Prostate gland (tissue), 2 donors: ENCODE measurements around the gene HIVEP3. TPM values are rescaled to one million over a fixed set of nuclear protein-coding genes. Genes with fewer than 3 reads are reported as not detected.

Experiments
- DNase-seq: peaks from one replicate; pipeline ENCODE4 v3.0.0-alpha.2; 2019; ENCODE audit warnings: low spot score
- H3K27ac ChIP-seq, 2 donors: fragments of 200-600 bp; sonication (generic); 2 replicates each; pipeline ENCODE4 v1.5.1; 2017 to 2019
- H3K27me3 ChIP-seq: fragments of 200-600 bp; sonication (generic); replicated peaks from 2 replicates; pipeline ENCODE4 v1.5.1; 2019; ENCODE audit not compliant: insufficient read depth
- H3K36me3 ChIP-seq, 2 donors: fragments of 200-600 bp; sonication (generic); 1 replicate in 1 of 2; 2 replicates in 1 of 2; pipeline versions ENCODE4 v1.5.1 to v1.8.1; 2017 to 2019
- H3K4me1 ChIP-seq: fragments of 200-600 bp; sonication (generic); replicated peaks from 2 replicates; pipeline ENCODE4 v1.5.1; 2019
- H3K4me3 ChIP-seq, 2 donors: fragments of 200-600 bp; sonication (generic); 2 replicates each; pipeline ENCODE4 v1.5.1; 2017 to 2019
- H3K9me3 ChIP-seq: fragments of 200-600 bp; sonication (generic); 2 replicates; pipeline ENCODE4 v1.5.1; 2017
- POLR2A ChIP-seq: fragments of 450-650 bp; IDR thresholded peaks from one replicate; pipeline ENCODE4 v1.6.1; 2016; ENCODE audit warnings: antibody characterized with exemption, mild to moderate bottlenecking
- POLR2AphosphoS5 ChIP-seq: sonication (generic); formaldehyde crosslinking; IDR thresholded peaks from one replicate; pipeline ENCODE4 v1.6.1; 2017; ENCODE audit warnings: antibody characterized with exemption
- WGBS: methylation state at CpG from one replicate; pipeline ENCODE4 v1.1.5; 2018; 5-methylcytosine and 5-hydroxymethylcytosine counted together
- intact Hi-C: fragments of 100-400 bp; cut with DNase I; formaldehyde crosslinking; loops from one replicate; pipeline ENCODE4 v1.14.2; 2022
- total RNA-seq, 2 donors: library from RNA; depleted of rRNA; stranded (reverse); fragments of >200 nt; gene quantifications; one replicate each; pipeline ENCODE4 v1.1.0, GENCODE V29; 2016
- TF ChIP-seq, protein P1 (sequence below), 4 experiments: fragments of 200-600 bp in 2 of 4; fragments of 450-650 bp in 2 of 4; sonication (generic) in 2 of 4; IDR thresholded peaks; 1 replicate in 3 of 4; 2 replicates in 1 of 4; pipeline ENCODE4 v1.5.1; 2016 to 2019; ENCODE audit warnings: antibody characterized with exemption in 4 of 4, mild to moderate bottlenecking in 2 of 4, moderate library complexity in 2 of 4

The HIVEP3 gene
- total RNA-seq, 2 donors from 2014 or later = 9.3 to 11.2 TPM

DNA sequence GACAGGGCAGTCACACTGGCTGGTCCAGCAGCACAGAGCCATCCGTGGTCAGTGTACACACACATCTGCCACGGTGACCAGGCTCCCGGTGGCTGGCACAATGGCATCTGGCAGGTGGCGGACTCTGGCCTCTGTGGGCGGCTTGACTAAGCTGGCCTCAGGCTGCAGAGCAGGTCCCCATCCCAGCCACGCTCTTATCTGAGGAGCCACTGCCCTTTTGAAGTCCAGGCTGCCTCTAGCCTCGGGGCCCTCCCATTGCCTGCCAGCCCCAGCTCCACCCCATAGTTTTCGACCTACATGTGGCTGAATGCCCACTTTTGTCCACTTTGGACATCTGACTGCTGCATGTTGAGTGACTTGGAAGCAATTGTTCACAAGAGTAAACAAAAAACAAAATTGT is 404.3 kb downstream of the HIVEP3 start:
- Histone ChIP-seq H3K4me1 (no peaks in the 10 kb centered on the region), H3K27ac (no peak overlapping the region), H3K36me3 (no peaks in the 10 kb centered on the region), H3K4me3 (no peak overlapping the region), H3K27me3 (no peaks in the 10 kb centered on the region), H3K9me3 (no peaks in the 10 kb centered on the region)
- TF ChIP-seq POLR2A (no peak), POLR2AphosphoS5 (no peak)
- TF ChIP-seq, protein P1, sequence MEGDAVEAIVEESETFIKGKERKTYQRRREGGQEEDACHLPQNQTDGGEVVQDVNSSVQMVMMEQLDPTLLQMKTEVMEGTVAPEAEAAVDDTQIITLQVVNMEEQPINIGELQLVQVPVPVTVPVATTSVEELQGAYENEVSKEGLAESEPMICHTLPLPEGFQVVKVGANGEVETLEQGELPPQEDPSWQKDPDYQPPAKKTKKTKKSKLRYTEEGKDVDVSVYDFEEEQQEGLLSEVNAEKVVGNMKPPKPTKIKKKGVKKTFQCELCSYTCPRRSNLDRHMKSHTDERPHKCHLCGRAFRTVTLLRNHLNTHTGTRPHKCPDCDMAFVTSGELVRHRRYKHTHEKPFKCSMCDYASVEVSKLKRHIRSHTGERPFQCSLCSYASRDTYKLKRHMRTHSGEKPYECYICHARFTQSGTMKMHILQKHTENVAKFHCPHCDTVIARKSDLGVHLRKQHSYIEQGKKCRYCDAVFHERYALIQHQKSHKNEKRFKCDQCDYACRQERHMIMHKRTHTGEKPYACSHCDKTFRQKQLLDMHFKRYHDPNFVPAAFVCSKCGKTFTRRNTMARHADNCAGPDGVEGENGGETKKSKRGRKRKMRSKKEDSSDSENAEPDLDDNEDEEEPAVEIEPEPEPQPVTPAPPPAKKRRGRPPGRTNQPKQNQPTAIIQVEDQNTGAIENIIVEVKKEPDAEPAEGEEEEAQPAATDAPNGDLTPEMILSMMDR (IDR thresholded peaks at IDR 0.05) = no peak
- intact Hi-C loops = no loop called here
- no peak for DNase-seq
- 93% methylated on average over 8 of the region's 8 CpGs for WGBS

DNA sequence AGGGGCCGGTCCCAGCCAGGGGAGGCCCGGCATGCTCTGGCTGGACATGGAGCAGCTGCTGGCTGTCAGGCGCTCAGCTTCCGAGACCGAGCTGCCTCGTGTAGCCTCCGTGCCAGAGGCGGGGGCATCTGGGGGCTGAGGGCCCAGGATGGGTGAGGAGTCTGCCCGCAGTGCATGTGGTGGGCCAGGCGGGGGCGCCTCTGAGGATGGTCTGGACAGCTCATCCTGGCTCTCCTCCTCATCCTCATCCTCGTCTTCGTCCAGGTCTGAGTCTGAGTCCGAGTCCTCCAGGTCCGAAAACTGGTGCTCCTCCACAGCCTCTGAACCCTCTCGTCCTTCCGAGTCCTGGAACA is 405.4 kb downstream of the HIVEP3 start:
- H3K27ac ChIP-seq = no peak overlapping the region
- 68% methylated on average over 17 of the region's 17 CpGs for WGBS
- H3K4me3 ChIP-seq = no peak overlapping the region

DNA sequence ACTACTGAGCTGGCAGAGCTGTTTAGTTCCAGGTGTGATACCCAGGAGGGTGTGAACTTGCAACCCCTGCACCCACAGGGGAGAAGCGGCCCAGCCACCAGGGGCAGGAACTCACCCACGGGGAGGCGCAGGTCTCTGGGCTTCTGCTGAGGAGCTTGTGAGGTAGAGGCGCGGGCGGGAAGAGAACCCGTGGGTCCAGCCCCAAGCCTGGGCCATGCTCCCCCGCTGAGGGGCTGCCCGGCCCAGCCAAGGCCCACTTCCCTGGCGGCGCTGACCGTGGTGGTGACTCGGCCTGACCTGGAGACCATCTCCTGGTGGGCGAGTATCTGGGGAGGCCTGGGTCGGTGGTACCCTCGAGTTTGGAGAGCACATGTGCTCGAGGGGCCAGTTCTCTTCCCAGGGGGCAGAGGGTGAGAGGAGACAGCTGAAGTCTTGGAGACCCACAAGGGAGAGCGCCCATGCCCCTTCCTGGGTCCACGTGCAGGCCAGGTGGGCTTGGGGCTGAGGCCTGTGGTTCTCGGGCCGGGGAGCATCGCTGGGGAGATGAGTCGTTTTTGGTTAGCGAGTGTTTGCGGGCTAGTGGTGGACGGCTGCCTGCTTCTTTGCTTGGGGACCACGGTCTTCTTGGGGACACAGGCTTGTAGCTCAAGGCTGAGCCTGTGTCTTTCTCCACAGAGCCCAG is 405.9 kb downstream of the HIVEP3 start:
- no peaks in the 10 kb centered on the region for H3K9me3 ChIP-seq
- no peaks in the 10 kb centered on the region for H3K36me3 ChIP-seq
- TF ChIP-seq, protein P1 (IDR thresholded peaks at IDR 0.05) = no peak
- TF ChIP-seq POLR2A (no peak), POLR2AphosphoS5 (no peak)
- H3K27ac ChIP-seq = no peak overlapping the region
- no peak for DNase-seq
- no peak overlapping the region for H3K4me3 ChIP-seq
- 93% methylated on average over 26 of the region's 27 CpGs for WGBS
- intact Hi-C loops = no loop called here
- no peaks in the 10 kb centered on the region for H3K27me3 ChIP-seq
- H3K4me1 ChIP-seq = no peaks in the 10 kb centered on the region

More for the DNA sequence above, 405.4 kb downstream of the HIVEP3 start:
- DNase-seq = no peak
- intact Hi-C loops = no loop called here
- Histone ChIP-seq H3K36me3 (no peaks in the 10 kb centered on the region), H3K9me3 (no peaks in the 10 kb centered on the region), H3K27me3 (no peaks in the 10 kb centered on the region), H3K4me1 (no peaks in the 10 kb centered on the region)
- TF ChIP-seq POLR2AphosphoS5 (no peak), POLR2A (no peak)
- TF ChIP-seq, protein P1 (IDR thresholded peaks at IDR 0.05) = no peak

DNA sequence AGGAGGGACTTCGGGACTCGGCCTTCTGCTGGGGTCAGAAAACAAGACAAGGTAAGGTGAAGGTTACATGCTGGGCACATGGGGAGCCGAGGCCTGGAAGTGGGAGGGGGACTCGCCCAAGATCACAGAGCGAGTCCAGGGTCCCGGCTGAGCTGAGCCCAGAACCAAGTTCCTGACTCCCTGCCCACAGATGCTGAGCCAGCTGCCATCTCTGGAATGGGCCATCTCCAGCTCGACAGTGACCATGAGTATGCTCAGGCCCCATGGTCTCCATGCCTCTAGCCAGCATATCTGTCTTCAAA is 407.5 kb downstream of the HIVEP3 start:
- Histone ChIP-seq H3K27ac (no peak overlapping the region), H3K4me1 (no peaks in the 10 kb centered on the region), H3K9me3 (no peaks in the 10 kb centered on the region), H3K36me3 (no peaks in the 10 kb centered on the region), H3K4me3 (no peak overlapping the region), H3K27me3 (no peaks in the 10 kb centered on the region)
- TF ChIP-seq, protein P1 (IDR thresholded peaks at IDR 0.05) = no peak
- no peak for TF ChIP-seq POLR2AphosphoS5
- TF ChIP-seq POLR2A = no peak
- 92% methylated on average over 7 of the region's 7 CpGs for WGBS
- DNase-seq = no peak
- intact Hi-C loops = no loop called here

DNA sequence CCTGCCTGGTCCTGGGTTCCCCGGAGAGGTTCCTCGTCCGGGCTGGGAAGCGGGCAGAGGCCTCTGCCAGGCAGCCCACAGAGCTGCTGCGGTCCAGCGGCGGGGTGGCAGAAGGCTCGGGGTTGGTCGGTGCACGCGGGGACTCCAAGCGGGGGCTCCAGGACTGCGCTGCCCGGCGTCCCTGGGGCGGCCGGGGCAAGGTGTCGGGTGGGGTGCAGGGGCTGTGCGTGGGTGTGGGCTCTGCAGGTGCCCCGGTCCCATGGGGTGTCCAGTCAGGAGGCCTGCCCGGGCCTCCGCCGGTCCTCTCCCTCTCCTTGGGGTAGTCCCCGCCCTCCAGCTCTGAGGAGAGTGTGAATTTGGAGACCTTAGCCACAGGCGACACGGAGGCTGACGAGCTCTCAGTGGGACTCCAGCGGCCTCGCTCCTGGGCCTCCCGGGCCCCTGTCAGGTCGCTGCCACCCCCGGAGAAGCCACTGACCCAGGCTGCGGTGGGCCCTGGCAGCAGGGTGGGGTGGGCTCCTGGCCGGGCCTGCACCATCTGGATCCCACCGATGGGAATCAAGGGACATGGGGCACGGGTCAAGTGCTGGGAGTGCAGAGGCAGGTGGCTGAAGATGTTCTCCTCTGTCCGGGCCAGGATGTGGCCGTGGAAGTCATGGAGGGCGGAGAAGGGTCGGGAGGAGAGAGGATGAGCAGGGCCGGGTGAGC is 408.0 kb downstream of the HIVEP3 start:
- DNase-seq = no peak
- intact Hi-C loops = no loop called here
- Histone ChIP-seq H3K9me3 (no peaks in the 10 kb centered on the region), H3K4me1 (no peaks in the 10 kb centered on the region), H3K4me3 (no peak overlapping the region), H3K36me3 (no peaks in the 10 kb centered on the region), H3K27me3 (no peaks in the 10 kb centered on the region), H3K27ac (no peak overlapping the region)
- 95% methylated on average over 35 of the region's 41 CpGs for WGBS
- TF ChIP-seq POLR2AphosphoS5 (no peak), POLR2A (no peak)
- TF ChIP-seq, protein P1 (IDR thresholded peaks at IDR 0.05) = no peak
